ENCODE results near the gene DAG1.

DNA sequence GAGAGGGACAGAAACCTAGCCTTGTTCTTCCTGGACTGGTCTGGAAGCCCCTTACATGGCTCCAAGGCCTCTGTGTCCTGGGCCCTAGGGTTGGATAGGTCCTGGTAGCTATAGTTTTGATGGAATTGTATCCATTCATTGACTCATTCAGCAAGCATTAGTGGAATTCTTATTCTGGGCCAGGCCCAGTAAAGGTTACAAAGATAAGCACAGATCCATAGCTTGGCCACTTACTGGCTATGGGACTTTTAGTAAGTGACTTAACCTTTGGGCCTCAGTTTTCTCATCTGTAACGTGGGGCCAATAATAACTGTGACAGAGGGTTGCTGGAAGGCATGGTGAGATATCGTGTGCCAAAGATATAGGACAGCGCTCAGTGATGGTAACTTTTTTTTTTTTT is 13.6 kb upstream of the DAG1 start:
- TF ChIP-seq EZH2 (IDR thresholded peaks at IDR 0.05; ENCODE audit: borderline replicate concordance, control insufficient read depth, low read depth, low read length), result no peak
- TF ChIP-seq, protein P1, sequence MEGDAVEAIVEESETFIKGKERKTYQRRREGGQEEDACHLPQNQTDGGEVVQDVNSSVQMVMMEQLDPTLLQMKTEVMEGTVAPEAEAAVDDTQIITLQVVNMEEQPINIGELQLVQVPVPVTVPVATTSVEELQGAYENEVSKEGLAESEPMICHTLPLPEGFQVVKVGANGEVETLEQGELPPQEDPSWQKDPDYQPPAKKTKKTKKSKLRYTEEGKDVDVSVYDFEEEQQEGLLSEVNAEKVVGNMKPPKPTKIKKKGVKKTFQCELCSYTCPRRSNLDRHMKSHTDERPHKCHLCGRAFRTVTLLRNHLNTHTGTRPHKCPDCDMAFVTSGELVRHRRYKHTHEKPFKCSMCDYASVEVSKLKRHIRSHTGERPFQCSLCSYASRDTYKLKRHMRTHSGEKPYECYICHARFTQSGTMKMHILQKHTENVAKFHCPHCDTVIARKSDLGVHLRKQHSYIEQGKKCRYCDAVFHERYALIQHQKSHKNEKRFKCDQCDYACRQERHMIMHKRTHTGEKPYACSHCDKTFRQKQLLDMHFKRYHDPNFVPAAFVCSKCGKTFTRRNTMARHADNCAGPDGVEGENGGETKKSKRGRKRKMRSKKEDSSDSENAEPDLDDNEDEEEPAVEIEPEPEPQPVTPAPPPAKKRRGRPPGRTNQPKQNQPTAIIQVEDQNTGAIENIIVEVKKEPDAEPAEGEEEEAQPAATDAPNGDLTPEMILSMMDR (IDR thresholded peaks at IDR 0.05 in 2 of 3, conservative IDR thresholded peaks at IDR 0.05 in 1 of 3; ENCODE audit: control insufficient read depth in 2 of 3, extremely low read depth in 1 of 3, insufficient read depth in 1 of 3, low read depth in 3 of 3, low read length in 3 of 3), result no peak
- TF ChIP-seq, protein P2, sequence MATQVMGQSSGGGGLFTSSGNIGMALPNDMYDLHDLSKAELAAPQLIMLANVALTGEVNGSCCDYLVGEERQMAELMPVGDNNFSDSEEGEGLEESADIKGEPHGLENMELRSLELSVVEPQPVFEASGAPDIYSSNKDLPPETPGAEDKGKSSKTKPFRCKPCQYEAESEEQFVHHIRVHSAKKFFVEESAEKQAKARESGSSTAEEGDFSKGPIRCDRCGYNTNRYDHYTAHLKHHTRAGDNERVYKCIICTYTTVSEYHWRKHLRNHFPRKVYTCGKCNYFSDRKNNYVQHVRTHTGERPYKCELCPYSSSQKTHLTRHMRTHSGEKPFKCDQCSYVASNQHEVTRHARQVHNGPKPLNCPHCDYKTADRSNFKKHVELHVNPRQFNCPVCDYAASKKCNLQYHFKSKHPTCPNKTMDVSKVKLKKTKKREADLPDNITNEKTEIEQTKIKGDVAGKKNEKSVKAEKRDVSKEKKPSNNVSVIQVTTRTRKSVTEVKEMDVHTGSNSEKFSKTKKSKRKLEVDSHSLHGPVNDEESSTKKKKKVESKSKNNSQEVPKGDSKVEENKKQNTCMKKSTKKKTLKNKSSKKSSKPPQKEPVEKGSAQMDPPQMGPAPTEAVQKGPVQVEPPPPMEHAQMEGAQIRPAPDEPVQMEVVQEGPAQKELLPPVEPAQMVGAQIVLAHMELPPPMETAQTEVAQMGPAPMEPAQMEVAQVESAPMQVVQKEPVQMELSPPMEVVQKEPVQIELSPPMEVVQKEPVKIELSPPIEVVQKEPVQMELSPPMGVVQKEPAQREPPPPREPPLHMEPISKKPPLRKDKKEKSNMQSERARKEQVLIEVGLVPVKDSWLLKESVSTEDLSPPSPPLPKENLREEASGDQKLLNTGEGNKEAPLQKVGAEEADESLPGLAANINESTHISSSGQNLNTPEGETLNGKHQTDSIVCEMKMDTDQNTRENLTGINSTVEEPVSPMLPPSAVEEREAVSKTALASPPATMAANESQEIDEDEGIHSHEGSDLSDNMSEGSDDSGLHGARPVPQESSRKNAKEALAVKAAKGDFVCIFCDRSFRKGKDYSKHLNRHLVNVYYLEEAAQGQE (IDR thresholded peaks at IDR 0.05; ENCODE audit: low read depth, low read length), result no peak
- no peak for TF ChIP-seq CREB1 (IDR thresholded peaks at IDR 0.05; ENCODE audit: low read depth)

Measured in GM12878 (cell line).